HepG2 (cell line): ENCODE results near the gene PPIA. TPM values are rescaled to one million over a fixed set of nuclear protein-coding genes. Genes with fewer than 3 reads are reported as not detected.
A peak's percentile ranks its signal among the peaks of the same experiment; 100 is the strongest.

Experiments
- ATAC-seq: fragments of 200-7000 bp; cut with Tn5 transposase; 3 replicates; pipeline ENCODE4 v1.9.1; 2020; ENCODE audit warnings: mild to moderate bottlenecking, moderate library complexity
- BruUV-seq: library from RNA; stranded (reverse); fragments of 400-500 nt; replicated peaks from 2 replicates; lab custom pipeline; 2021; lab: Mats Ljungman, UMichigan
- CTCF ChIA-PET: fragments of 300-600 bp; formaldehyde crosslinking; extraction: SDS; loops from one replicate; lab custom pipeline; 2021; ENCODE audit warnings: low total read pairs, inconsistent platforms, low intra/inter-chr PET ratio; lab: Yijun Ruan, JAX
- POLR2A ChIA-PET: fragments of 350-600 bp; sonication (Branson Sonifier 250); formaldehyde crosslinking; loops from one replicate; lab custom pipeline; 2020; ENCODE audit warnings: antibody characterized with exemption, inconsistent platforms; lab: Yijun Ruan, JAX
- DNase-seq: peaks from one replicate; pipeline ENCODE4 v3.0.0-alpha.2; 2015; ENCODE audit warnings: low spot score
- FAIRE-seq: peaks from 3 replicates; lab custom pipeline; 2011; peaks lifted over from hg19 to GRCh38; lab: Jason Lieb, UNC
- H2AFZ ChIP-seq: one replicate; pipeline ENCODE4 v1.6.1; 2011; ENCODE audit warnings: low read length, inconsistent platforms
- H3K27ac ChIP-seq: fragments of 300-600 bp; 3 replicates; pipeline ENCODE4 v1.8.0; 2011; ENCODE audit warnings: mixed run types, mild to moderate bottlenecking, mixed read lengths, low read length, inconsistent platforms; ENCODE audit not compliant: insufficient read depth; ENCODE audit errors: extremely low read length
- H3K27me3 ChIP-seq, 2 experiments: fragments of 200-600 bp in 1 of 2; 2 replicates in 1 of 2; 3 replicates in 1 of 2; pipeline versions ENCODE4 v1.6.0 to v1.8.0; 2011; ENCODE audit warnings: low read length in 2 of 2, mild to moderate bottlenecking in 2 of 2, moderate library complexity in 2 of 2, inconsistent platforms in 1 of 2; ENCODE audit not compliant: insufficient read depth in 2 of 2, control insufficient read depth in 1 of 2
- H3K36me3 ChIP-seq, 2 experiments: fragments of 200-600 bp in 1 of 2; replicated peaks in 1 of 2; 2 replicates in 1 of 2; 3 replicates in 1 of 2; pipeline versions ENCODE4 v1.5.1 to v1.8.0; 2011; ENCODE audit warnings: low read length in 2 of 2, inconsistent platforms in 1 of 2; ENCODE audit not compliant: insufficient read depth in 2 of 2, control insufficient read depth in 1 of 2
- H3K4me1 ChIP-seq: 2 replicates; pipeline ENCODE4 v1.5.1; 2012; ENCODE audit warnings: low read length, inconsistent platforms; ENCODE audit not compliant: insufficient read depth
- H3K4me2 ChIP-seq: 2 replicates; pipeline ENCODE4 v1.6.0; 2011; ENCODE audit warnings: low read depth, low read length, inconsistent platforms
- H3K4me3 ChIP-seq, 3 experiments: fragments of 200-600 bp in 1 of 3; sonication (generic), shearing (Covaris generic) in 1 of 3; replicated peaks in 1 of 3; 2 replicates each; pipeline ENCODE4 v1.5.1; 2011 to 2016; ENCODE audit warnings: low read length in 3 of 3, inconsistent platforms in 2 of 3, low read depth in 2 of 3, mild to moderate bottlenecking in 2 of 3, control low read depth in 1 of 3, mixed read lengths in 1 of 3; ENCODE audit not compliant: insufficient read depth in 1 of 3
- H3K79me2 ChIP-seq: one replicate; pipeline ENCODE4 v1.6.1; 2011; ENCODE audit warnings: low read length, inconsistent platforms; ENCODE audit not compliant: insufficient read depth
- H3K9ac ChIP-seq: 2 replicates; pipeline ENCODE4 v1.6.0; 2011; ENCODE audit warnings: mild to moderate bottlenecking, low read depth, low read length, inconsistent platforms; ENCODE audit not compliant: insufficient read depth
- H3K9me3 ChIP-seq: 2 replicates; pipeline ENCODE4 v1.5.1; 2012; ENCODE audit warnings: mild to moderate bottlenecking, low read length
- H4K20me1 ChIP-seq: 2 replicates; pipeline ENCODE4 v1.6.0; 2011; ENCODE audit warnings: inconsistent platforms, mild to moderate bottlenecking, low read length, moderate library complexity; ENCODE audit not compliant: insufficient read depth
- ARNTL ChIP-seq: sonication (generic); formaldehyde crosslinking; IDR thresholded peaks from 2 replicates; pipeline ENCODE4 v1.4.0; 2020; ENCODE audit warnings: mild to moderate bottlenecking, missing genetic modification reagents
- GMEB1 ChIP-seq: sonication (generic); formaldehyde crosslinking; IDR thresholded peaks from 2 replicates; pipeline ENCODE4 v1.5.1; 2020; ENCODE audit warnings: missing genetic modification reagents, mild to moderate bottlenecking, borderline replicate concordance
- HCFC1 ChIP-seq: fragments of 150-350 bp; IDR thresholded peaks from 2 replicates; pipeline ENCODE4 v1.6.1; 2014; ENCODE audit warnings: low read depth, low read length
- JUNB ChIP-seq: sonication (generic); formaldehyde crosslinking; IDR thresholded peaks from 2 replicates; pipeline ENCODE4 v1.8.0; 2022; ENCODE audit warnings: missing genetic modification reagents, mild to moderate bottlenecking, borderline replicate concordance
- KAT2B ChIP-seq: fragments of 150-350 bp; IDR thresholded peaks from 2 replicates; pipeline ENCODE4 v1.6.1; 2014; ENCODE audit warnings: low read depth, low read length, borderline replicate concordance
- MYPOP ChIP-seq: sonication (generic); formaldehyde crosslinking; IDR thresholded peaks from 2 replicates; pipeline ENCODE4 v1.8.1; 2023; ENCODE audit warnings: mild to moderate bottlenecking, moderate library complexity, missing genetic modification reagents
- NFIC ChIP-seq: IDR thresholded peaks from 2 replicates; pipeline ENCODE4 v1.6.1; 2012; ENCODE audit warnings: mild to moderate bottlenecking, low read length, inconsistent platforms
- PCBP1 ChIP-seq: fragments of 200-400 bp; formaldehyde crosslinking; IDR thresholded peaks from 2 replicates; pipeline ENCODE4 v1.6.1; 2017; ENCODE audit warnings: mild to moderate bottlenecking, low read depth, low read length, borderline replicate concordance
- ZNF205 ChIP-seq: IDR thresholded peaks from 2 replicates; pipeline ENCODE4 v1.6.1; 2018; ENCODE audit warnings: missing biosample characterization, missing genetic modification reagents
- ZNF337 ChIP-seq: sonication (generic); formaldehyde crosslinking; IDR thresholded peaks from 2 replicates; pipeline ENCODE4 v1.5.1; 2020; ENCODE audit warnings: missing genetic modification reagents, low read depth, mild to moderate bottlenecking, borderline replicate concordance
- ZNF34 ChIP-seq: sonication (generic); formaldehyde crosslinking; IDR thresholded peaks from 2 replicates; pipeline ENCODE4 v1.4.0; 2020; ENCODE audit warnings: mild to moderate bottlenecking, missing genetic modification reagents, borderline replicate concordance
- ZNF558 ChIP-seq: sonication (generic); formaldehyde crosslinking; IDR thresholded peaks from 2 replicates; pipeline ENCODE4 v1.9.0; 2022; ENCODE audit warnings: mild to moderate bottlenecking, missing genetic modification reagents, borderline replicate concordance
- ZNF780A ChIP-seq: sonication (generic); formaldehyde crosslinking; IDR thresholded peaks from 2 replicates; pipeline ENCODE4 v1.8.0; 2022; ENCODE audit warnings: mild to moderate bottlenecking, missing genetic modification reagents, moderate library complexity
- WGBS: methylation state at CpG from one replicate; pipeline ENCODE4 v1.1.6; 2017; ENCODE audit warnings: low lambda C conversion rate; 5-methylcytosine and 5-hydroxymethylcytosine counted together
- in situ Hi-C: cut with HindIII; loops from 2 replicates; pipeline ENCODE4 v1.10.0; 2017; ENCODE audit warnings: low pct_unique_long_range_greater_than_20kb; ENCODE audit not compliant: extremely low pct_ligation_motif_present
- intact Hi-C: fragments of 100-400 bp; cut with micrococcal nuclease; formaldehyde crosslinking; loops from one replicate; pipeline ENCODE4 v1.10.0; 2022; ENCODE audit not compliant: unreplicated experiment
- polyA plus RNA-seq, 8 experiments: library from polyadenylated mRNA; depleted of rRNA in 3 of 8; stranded (reverse) in 7 of 8; unstranded in 1 of 8; fragments of >200 nt; fragmentation: Illumina TruSeq in 4 of 8; extraction: Trizol in 4 of 8; gene quantifications; 2 replicates each; pipeline versions ENCODE4 v1.2.1 to v1.2.3, GENCODE V29; 2011 to 2016; ENCODE audit warnings: low read depth in 4 of 8, missing spikeins in 1 of 8, mixed read lengths in 1 of 8; ENCODE audit not compliant: insufficient read depth in 1 of 8
- total RNA-seq, 5 experiments: library from RNA; depleted of rRNA; stranded (reverse); fragments of >200 nt; fragmentation: Illumina TruSeq; extraction: Trizol; gene quantifications; 2 replicates each; pipeline ENCODE4 v1.2.3, GENCODE V29; 2016; ENCODE audit warnings: low read depth in 1 of 5

PPIA gene
- total and polyA plus RNA-seq, 2 of the 13 experiments (the other 11 are each of a cell fraction or from before 2014, with no cell fraction given): 2,268 to 3,010 TPM

GRCh38 chr7:44846816-44847508 lies 50.5 kb downstream of the PPIA start:
- Histone ChIP-seq H3K9me3 (no peaks in the 10 kb centered on the region), H3K4me3 (peak overlapping the region; percentile 64 to 92 (median 85)), H3K36me3 (peaks cover under 1 to 15% of the 10 kb centered on the region in 2 experiments; a peak in 2 of 5 replicates), H4K20me1 (peaks cover 20% of the 10 kb centered on the region), H3K4me2 (peak overlapping the region; percentile 69), H3K9ac (peak overlapping the region; percentile 91), H3K4me1 (peaks cover 40% of the 10 kb centered on the region), H3K27me3 (no peaks in the 10 kb centered on the region; a peak in 1 of 5 replicates), H2AFZ (peak overlapping the region; percentile 60), H3K27ac (peak overlapping the region; percentile 83), H3K79me2 (peaks cover 55% of the 10 kb centered on the region)
- 1% methylated on average over 12 of the region's 12 CpGs for WGBS
- TF ChIP-seq ZNF558 (0 out of 2 replicates have a peak, but pooled peaks have one; percentile 39), HCFC1 (no peak), GMEB1 (CRISPR knock-in tag) (peak; percentile 35; the same call in 1 of the 2 replicates), JUNB (CRISPR knock-in tag) (no peak), MYPOP (no peak), KAT2B (no peak), ZNF337 (0 out of 2 replicates have a peak, but pooled peaks have one; percentile 25), ZNF780A (CRISPR knock-in tag) (0 out of 2 replicates have a peak, but pooled peaks have one; percentile 44), ZNF34 (CRISPR knock-in tag) (no peak), NFIC (peak; percentile 41; the same call in 1 of the 2 replicates), ZNF205 (CRISPR knock-in tag) (no peak), PCBP1 (no peak), ARNTL (CRISPR knock-in tag) (no peak)
- FAIRE-seq: no peak
- in situ Hi-C loops: no loop called here
- TSS peak; percentile 68 for BruUV-seq
- ChIA-PET POLR2A (interaction anchor here (0.5 to 2.9 kb wide), 16 partner anchors 15 to 268 kb away, joined by 3 to 20 read pairs (median 5); partner anchors contain the start of genes OGDH, PURB and TMED4), CTCF (interaction anchor here (1.1 to 2.3 kb wide), 4 partner anchors 50 to 259 kb away, joined by 3 to 9 read pairs (median 6); no protein-coding TSS in a partner anchor)
- intact Hi-C loops: loop anchor here (1.0 kb wide), 1 partner anchor 259 kb away; no protein-coding TSS in a partner anchor
- DNase-seq: no peak
- ATAC-seq: no peak
